Central memory CD8-positive, alpha-beta T cell (primary cell): ENCODE measurements around the gene MTMR6.

Experiments
- ATAC-seq: fragments of 150-1000 bp; cut with Tn5 transposase; replicated peaks from 2 replicates; pipeline ENCODE4 v1.10.0; 2022; ENCODE audit warnings: mild to moderate bottlenecking, moderate FRiP score, moderate number of reproducible peaks; ENCODE audit not compliant: poor library complexity, severe bottlenecking; ENCODE audit errors: extremely low read depth
- DNase-seq, 2 donors: peaks; one replicate each; pipeline ENCODE4 v3.0.0; 2021; ENCODE audit warnings: low spot score in 2 of 2
- H3K27ac Mint-ChIP-seq: one replicate; pipeline ENCODE4 v1.8.0; 2022; ENCODE audit warnings: low read depth, mild to moderate bottlenecking, moderate library complexity, mixed read lengths
- H3K27me3 Mint-ChIP-seq: one replicate; pipeline ENCODE4 v1.8.0; 2022; ENCODE audit warnings: mixed read lengths
- H3K36me3 Mint-ChIP-seq: one replicate; pipeline ENCODE4 v1.8.0; 2022; ENCODE audit warnings: mild to moderate bottlenecking, moderate library complexity, mixed read lengths; ENCODE audit not compliant: insufficient read depth
- H3K4me1 Mint-ChIP-seq: one replicate; pipeline ENCODE4 v1.8.0; 2022; ENCODE audit warnings: mixed read lengths
- H3K4me3 Mint-ChIP-seq: one replicate; pipeline ENCODE4 v1.8.0; 2022; ENCODE audit warnings: mild to moderate bottlenecking, moderate library complexity, mixed read lengths
- H3K9me3 Mint-ChIP-seq: one replicate; pipeline ENCODE4 v1.8.0; 2022; ENCODE audit warnings: mixed read lengths

MTMR6 gene

GRCh38 chr13:25203127-25203740 is 84.1 kb downstream of the MTMR6 start:
- DNase-seq, result no peak
- no peak for ATAC-seq
- Mint-ChIP-seq H3K27me3 (peaks cover 36% of the 10 kb centered on the region), H3K4me3 (no peak overlapping the region), H3K9me3 (no peaks in the 10 kb centered on the region), H3K27ac (no peak overlapping the region), H3K4me1 (no peaks in the 10 kb centered on the region), H3K36me3 (no peaks in the 10 kb centered on the region)

GRCh38 chr13:25200783-25201182 is 86.5 kb downstream of the MTMR6 start:
- DNase-seq (no peak), ATAC-seq (no peak)
- Mint-ChIP-seq H3K9me3 (no peaks in the 10 kb centered on the region), H3K4me1 (no peaks in the 10 kb centered on the region), H3K27me3 (peaks cover 54% of the 10 kb centered on the region), H3K36me3 (no peaks in the 10 kb centered on the region), H3K4me3 (no peak overlapping the region), H3K27ac (no peak overlapping the region)

GRCh38 chr13:25198647-25199046 is 88.6 kb downstream of the MTMR6 start:
- Mint-ChIP-seq H3K4me1 (no peaks in the 10 kb centered on the region), H3K9me3 (no peaks in the 10 kb centered on the region), H3K27me3 (peaks cover 59% of the 10 kb centered on the region), H3K36me3 (no peaks in the 10 kb centered on the region), H3K4me3 (no peak overlapping the region), H3K27ac (no peak overlapping the region)
- DNase-seq (no peak), ATAC-seq (no peak)

GRCh38 chr13:25196971-25197370 is 90.3 kb downstream of the MTMR6 start:
- Mint-ChIP-seq H3K9me3 (no peaks in the 10 kb centered on the region), H3K4me1 (no peaks in the 10 kb centered on the region), H3K4me3 (no peak overlapping the region), H3K36me3 (no peaks in the 10 kb centered on the region), H3K27me3 (peaks cover 56% of the 10 kb centered on the region), H3K27ac (no peak overlapping the region)
- DNase-seq (no peak), ATAC-seq (no peak)
